ENCODE measurements around the gene PPIB.

The PPIB gene

DNA sequence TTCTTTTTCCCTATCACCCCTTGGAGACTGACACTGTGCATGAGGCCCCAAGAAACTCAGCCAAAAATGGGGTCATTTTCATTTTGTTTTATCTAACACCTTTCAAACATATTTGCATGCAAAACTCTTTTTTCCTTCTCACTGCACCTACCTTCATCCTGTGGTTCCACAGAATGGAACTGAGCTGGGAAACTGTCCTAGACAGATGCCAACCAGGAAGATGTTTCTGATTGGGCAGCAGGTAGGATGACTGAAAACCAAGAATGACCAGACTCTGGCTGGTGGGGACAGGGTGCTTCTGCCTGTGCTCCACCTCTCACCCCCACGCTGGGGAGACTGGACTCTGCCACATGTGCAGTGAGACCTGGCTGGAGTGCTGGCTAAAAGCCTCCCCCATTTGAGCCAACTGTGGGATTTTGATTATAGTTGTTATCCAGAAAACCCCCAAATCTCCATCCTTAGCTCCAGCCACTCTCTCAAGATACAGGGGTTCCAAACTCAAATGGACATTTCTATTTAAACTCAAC lies 5.2 kb downstream of the PPIB start:
- DNase-seq, result no peak

DNA sequence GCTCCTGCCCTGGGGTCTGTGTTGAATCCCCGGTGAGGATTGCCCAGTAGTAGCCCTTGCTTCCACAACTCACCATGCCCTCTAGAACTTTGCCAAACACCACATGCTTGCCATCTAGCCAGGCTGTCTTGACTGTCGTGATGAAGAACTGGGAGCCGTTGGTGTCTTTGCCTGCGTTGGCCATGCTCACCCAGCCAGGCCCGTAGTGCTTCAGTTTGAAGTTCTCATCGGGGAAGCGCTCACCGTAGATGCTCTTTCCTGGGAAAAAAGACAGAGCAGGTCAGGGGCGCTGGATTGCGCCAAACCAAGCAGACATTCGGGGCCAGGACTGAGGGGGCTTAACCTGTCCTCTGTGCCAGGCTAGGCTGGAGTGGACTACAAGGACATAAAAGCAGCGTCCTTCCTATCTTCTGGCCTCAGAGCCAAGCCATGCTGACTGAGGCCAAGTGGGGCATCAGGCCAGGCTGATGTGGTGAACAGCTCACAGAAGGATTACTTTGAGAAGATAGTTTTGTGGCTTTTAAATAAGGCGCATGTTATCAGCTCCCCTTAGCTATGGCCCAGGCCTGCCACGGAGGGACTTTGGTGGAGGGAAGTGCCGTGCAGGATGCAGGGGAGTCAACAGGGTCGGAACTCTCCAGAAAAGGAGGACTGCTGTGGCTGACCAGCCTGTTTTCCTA lies 6.0 kb downstream of the PPIB start:
- no peak for DNase-seq

DNA sequence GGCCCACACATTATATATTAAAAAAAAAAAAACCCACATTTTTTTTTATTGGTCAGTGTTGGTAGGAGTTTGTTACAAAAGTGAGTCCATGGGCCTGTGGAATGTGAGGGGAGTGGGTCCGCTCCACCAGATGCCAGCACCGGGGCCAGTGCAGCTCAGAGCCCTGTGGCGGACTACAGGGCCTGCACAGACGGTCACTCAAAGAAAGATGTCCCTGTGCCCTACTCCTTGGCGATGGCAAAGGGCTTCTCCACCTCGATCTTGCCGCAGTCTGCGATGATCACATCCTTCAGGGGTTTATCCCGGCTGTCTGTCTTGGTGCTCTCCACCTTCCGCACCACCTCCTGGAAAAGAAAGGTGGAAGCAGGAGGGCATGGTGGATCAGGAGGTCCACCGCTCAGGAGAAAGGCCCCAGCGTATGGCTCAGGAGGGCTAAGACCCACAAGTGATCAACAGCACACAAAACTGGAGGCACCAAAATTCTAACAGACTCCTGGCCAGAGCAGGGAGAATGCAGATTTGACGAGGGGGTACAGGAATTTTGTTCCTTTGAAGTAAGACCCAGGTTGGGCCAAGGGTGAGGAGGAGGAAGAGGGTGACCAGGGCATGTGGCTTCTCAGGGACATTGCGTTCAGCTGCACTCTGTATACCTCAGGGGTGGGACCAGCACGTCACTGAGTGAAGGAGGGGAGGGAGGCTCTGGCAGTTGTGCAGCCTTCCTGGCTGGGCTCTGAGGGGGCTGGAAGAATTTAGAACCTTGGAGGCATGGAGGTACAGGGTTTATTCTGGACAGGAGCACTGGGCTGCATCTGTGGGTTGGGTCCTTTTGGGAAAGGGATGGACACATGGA lies 6.8 kb downstream of the PPIB start:
- DNase-seq, result no peak

DNA sequence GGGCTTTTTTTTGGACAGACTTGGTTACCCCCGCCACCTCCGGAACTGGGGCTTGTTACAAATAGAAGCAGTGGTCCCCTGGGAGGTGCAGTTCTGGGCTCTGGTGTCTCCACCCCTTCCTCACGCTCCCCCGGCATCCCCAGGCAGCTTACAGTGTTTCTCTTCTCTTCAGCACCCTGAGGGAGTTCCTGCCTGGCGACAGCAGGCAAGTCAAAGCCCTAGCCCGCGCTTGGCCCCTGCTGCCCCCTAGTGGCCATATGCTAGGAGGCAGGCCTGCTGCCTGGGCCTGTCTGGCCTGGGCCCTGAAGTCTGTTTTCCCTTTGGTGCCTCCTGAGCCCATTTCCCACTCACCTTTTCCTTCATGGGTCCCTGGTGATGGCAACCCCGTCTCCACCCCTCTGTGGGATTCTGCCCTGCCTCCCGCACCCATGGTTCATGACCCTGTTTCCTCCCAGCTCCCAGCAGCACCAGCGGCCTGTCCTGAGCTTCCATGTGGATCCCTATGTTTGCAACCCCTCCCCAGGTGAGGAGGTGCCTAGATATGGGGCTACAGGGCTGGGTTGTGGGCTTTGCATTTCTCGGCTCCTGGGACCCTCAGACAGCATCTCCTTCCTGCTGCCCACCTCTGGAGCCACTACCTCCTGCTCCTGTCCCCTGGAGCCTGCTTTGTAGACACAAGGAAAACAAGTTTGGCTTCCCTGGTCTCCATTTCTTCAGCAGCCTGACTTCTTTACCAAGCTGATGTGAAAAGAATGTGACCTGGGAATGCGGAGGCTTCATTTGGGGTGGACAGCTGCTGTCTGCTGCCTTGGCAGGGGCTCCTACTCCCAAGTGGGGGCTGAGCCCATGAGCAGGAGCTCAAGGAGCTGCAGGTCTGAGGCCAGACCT lies 9.1 kb downstream of the PPIB start:
- DNase-seq, result peak; percentile 95

DNA sequence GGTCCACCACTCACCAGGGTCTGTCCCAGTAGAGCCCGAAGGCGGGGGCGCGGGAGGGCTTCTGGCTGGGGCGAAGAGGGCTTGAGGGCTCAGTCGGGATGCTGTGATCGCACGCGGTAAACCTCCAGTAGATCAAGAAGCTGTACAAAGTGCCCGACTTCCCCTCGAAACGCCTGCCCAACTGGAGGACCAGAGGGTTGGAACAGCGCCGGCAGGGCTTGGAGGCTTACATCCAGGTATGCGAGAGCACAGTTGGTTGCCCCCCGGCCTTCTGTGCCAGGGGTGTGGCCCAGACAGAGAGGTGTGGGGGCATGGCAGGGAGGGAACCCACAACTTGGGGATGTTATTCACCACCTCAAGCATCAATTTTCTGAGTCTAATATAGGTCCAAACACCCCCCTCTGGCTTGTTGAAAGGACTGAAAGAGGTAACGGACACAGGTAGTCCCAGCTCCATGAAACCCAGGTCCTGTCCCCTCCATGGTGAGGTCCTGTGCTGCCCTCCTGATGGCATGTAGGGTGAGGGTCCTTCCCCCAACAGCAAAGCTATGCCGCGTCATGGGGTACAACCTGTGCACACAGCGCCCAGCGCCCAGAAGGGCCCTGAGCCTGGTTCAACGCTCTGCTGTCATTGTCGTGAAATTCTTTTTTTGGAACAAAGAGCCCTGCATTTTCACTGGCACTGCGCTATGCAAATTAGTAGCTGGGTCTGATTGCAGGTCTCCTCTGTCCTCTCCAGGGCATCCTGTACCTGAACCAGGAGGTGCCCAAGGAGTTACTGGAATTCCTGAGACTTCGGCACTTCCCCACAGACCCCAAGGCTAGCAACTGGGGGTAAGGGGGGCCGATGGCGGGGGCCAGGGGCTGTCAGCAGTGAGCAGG lies 10.1 kb downstream of the PPIB start:
- peak; percentile 52 for DNase-seq

DNA sequence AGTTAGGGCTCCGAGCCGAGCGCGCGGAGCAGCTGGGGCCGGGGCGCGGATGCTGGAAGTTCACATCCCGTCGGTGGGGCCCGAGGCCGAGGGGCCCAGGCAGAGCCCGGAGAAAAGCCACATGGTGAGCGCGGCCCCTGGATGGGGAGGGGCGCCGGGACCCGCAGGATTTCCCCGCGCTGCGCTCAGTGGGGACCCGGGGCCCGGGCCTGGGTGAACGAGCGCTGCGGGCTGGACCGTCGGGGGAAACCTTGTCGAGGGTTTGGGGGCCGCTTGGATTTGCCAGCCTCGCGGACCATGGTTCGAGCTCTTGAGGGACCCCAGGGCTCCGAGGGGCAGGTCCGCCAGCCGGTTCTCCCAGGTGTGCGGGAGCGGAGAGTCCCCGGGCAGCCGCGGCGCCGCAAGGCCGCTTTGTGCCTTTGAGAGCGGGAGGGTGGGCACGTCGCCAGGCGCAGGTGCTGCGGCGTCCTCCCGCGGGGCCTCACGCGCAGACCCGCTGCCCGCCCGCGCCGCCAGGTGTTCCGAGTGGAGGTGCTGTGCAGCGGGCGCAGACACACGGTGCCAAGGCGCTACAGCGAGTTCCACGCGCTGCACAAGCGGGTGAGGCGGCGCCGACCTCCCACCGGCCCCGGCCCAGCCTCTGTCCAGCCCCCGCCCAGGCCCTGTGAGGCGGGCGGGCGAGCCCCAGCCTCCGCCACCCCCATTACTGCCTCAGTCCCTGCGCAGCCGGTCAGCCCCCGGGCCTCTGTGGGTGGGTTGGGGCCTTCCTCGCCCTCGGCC lies 10.9 kb downstream of the PPIB start, which contains the start of gene SNX22:
SNX22 (plus strand) TSS at position 5 of the 780 bp plus-strand sequence; CDS start at position 50, 45 bp downstream.
- DNase-seq, result peak; percentile 61

DNA sequence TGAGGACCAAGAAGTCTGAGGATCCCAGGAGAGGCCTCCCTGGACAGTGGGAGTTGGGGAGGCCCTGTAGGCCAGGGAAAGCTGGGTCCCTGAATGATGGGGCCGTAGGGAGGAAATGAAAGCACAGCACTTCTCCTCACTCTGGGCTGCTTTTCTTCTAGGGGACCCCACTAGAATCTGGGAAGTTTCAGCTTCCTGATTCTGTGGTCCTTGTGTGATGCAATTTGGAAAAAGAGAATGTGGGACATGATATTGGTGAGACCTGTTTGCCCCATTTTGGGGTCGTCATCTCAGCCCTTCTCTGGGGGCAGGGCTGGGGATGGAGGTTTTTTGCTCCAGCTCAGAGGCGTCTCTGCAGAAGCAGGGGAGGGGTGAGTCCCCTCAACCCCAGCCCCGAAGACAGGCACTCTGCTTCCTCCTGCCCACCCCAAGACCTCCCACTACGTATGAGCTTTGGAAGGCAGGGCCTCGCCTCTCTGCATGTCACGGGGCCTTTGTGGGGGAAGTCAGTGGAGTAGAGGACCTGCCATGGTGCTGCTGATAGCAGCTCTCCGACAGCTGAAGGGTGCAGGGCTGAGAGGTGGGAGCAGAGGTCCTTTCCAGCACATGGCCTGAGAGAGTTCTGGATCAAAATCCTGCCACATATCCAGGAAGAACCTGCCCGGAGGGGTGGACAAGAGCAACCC lies 12.8 kb downstream of the PPIB start:
- DNase-seq, result no peak

DNA sequence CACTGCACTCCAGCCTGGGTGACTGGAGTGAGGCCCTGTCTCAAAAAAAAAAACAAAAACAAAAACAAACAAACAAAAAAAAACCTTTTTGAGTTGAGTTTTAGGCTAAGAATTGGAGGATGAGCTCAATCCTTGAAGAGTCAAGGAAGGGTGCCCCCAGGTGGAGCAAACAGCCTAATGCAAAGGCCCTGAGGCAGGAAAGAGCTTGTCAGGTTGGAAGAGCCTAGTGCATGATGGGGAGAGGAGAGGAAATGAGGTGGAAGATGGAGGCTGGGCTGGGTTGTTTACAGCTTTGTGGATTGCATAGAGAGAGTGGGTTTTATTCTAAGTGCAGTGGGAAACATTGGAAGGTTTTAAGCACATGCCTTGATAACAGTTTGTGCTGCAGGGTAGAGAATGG lies 13.4 kb downstream of the PPIB start:
- DNase-seq, result peak; percentile 62

DNA sequence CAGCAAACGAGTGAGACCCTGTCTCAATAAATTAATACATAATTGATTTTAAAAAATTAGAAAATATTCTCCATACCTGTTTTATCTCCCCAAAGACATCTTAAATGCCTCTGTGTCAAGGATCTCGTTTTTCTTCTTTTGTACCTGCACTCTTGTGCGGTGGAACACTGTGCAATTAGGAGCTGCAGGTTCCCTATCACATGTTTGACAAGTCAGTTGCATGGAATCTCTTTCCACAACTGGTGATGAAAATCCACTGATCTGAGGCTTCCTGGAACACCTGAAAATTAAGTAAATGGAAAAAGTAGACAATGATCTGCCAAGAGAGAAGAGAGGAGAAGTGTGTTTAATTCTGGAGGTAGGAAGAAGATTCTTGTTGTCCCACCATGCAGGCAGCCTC lies 14.2 kb downstream of the PPIB start:
- DNase-seq, result no peak

DNA sequence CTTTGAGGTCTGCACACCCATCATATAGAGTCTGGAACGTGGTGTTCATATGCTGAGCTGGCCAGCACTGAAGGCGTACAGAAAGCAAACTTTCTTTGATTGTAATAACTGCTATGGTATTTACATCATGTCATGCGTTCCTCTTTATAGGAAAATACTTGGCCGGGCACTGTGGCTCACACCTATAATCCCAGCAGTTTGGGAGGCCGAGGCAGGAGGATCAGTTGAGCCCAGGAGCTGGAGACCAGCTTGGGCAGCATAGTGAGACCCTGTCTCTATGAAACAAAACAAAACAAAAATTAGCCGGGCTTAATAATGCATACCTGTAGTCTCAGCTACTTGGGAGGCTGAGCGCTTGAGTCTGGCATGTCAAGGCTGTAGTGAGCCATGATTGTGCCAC lies 14.7 kb downstream of the PPIB start:
- DNase-seq, result no peak

DNA sequence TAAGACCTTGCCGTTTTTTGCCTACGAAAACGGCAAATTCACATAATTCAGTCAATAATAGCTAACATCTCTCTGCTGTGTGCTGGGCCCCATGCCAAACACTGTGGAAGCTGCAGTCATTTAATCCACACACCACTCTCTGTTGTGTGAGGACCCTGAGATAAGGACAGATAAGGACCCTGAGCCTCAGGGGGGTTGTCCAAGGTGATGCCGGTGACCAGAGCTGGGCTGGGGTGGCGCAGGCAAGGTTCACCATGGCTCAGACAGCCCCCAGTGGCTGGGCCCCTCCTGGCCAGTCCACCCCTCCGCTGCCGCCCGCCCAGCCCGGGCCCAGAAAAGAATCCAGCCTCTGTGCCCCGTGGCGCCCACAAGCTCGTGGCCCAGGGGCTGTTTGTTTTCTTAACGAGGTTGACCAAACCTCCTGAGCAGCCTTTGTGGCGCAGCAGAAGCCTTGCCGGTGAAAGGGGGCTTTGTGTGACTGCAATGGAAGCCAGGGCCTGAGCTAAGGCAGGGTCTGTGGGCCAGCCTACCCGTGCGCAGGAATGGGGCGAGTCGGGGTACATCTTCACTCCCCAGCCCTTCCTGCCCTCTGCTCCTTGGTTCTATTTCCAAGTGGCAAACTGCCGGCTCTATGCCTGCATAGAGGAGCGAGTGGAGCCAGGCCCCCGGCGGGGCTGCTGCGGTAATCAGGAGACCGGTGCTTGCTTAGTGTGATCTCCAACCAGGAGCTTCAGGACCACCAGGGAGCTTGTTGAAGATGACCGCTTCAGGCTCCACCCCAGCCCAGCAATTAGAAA lies 15.7 kb downstream of the PPIB start:
- DNase-seq, result no peak

DNA sequence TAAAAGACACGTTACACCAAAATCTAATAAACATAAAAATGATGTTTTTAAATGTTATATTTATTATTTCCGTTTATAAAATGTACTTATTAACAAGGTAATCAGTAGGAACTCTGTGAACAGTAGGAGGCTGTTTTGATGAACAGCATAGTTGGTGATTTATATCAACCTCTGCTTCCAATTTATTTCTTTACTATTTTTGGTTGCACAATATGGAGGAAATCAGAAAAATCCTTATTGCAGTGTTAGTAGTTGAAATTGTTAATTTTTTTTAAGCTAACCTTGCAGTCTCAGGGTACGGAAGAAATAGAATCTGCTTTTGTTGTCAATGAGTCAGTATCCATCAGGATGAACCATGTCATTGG lies 16.3 kb downstream of the PPIB start:
- DNase-seq, result no peak

DNA sequence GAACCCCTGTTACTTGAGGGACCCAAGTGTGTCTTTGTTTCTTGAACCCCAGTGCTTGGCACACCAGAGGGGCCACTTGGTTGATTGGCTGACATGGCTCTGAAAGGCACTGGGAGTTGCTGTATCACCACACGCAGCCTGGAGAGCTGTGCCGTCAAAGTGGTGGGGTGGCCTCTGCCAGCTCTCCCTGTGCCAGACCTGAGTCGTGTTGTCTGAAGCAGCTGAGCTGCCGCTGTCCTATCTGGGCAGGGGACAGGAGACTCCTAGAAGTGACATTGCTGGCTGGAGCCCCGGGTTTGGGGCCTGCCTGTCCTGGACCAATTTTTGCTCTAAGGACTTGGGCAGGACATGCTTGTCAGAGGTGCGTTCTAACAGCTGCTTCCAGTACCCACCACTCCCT lies 16.8 kb downstream of the PPIB start:
- no peak for DNase-seq

DNA sequence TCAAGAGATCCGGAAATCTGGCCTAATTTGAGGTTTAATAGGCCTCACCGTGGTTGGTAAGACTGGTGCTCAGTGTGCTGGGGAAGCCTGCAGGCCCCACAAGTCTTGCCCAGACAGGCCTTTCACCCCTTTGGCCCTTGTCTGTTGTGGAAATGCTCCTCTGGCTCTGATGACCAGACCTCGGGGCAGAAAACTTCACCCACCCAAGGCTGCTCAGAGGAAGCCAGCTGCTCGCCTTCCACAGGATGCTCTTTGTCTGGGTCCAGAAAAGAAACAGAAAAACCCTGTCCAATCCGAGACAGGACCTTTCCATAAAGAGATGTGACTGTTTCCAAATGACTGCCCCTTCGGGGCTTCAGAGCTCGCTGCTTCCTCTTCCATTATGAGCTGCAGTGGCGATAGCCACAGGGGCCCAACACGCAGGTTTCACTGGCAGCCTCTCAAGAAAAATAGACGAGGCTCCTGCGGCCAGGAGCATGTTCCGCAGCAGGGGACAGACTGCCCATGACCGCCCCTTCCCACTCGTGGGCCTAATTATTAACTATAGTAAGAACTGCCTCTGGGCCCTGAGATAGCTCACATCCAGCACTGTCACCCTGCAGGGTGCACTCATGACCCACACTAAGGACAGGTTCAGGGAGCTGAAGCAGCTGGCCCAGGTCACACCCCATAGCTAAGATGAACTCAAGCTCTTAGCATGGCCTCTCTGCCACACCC lies 18.1 kb downstream of the PPIB start:
- DNase-seq, result no peak

DNA sequence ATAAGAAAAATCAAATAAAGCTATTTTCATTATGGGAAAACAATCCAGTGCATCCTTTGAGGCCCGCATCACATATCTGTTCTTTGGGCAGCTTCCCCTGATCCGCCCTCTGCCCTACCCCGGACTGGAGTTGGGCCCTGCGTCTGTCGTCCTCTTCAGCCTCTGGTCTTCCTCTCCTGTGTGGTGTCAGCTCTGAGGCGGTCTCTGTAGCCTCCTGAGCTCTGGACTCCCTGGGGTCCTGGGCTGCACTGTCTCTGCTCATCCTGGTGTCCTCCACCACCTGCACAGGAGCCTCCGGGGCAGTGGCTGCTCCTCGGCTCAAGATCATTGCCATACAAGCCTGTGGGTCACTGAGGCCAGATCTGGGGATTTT lies 18.6 kb downstream of the PPIB start:
- no peak for DNase-seq

DNA sequence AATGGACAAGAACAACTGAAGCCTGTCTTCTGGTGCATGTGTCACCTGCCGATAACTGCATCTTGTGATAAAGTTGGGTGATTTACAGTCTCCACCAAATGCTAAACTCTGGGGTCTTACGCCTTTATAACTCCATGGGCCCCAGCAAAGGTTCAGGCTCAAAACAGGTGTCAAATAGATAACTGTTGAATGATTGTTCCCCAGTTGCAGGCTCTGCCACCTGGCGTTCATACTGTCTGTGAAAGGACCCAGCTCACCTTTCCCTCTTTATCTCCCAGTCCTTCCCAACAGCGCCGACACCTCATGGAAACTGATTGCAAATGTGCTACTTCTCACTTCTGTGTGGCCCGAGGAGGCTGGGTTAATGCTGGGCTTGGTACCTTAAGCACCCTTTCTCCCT lies 19.5 kb downstream of the PPIB start:
- DNase-seq, result no peak

DNA sequence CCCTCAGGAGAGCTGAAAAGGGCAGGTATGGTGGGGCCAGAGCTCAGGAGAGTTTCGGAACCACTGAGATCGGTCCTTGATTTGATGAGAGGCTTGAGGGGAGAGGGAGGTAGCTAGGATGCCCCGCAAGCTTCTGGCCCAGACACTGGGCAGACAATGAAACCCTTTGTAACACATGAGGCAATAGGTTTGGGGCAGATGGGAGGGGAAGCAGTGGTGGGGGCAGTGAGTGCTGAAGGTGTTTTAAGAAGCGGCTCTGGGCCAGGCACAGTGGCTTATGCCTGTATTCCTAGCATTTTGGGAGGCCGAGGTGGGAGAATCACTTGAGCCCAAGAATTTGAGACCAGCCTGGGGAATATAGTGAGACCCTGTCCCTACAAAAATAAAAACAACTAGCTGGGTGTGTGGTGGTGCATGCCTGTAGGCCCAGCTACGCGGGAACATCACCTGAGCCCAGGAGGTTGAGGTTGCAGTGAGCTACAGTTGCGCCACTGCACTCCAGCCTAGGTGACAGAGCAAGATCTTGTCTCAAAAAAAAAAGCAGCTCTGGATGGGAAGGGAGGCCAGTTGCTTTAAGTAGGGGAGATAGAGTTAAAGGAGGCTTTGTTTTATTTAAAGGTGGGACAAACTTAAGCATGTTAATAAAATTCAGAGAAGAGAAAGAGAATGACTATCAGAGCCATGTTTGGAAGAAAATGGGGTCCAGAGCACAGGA lies 20.9 kb downstream of the PPIB start:
- no peak for DNase-seq

DNA sequence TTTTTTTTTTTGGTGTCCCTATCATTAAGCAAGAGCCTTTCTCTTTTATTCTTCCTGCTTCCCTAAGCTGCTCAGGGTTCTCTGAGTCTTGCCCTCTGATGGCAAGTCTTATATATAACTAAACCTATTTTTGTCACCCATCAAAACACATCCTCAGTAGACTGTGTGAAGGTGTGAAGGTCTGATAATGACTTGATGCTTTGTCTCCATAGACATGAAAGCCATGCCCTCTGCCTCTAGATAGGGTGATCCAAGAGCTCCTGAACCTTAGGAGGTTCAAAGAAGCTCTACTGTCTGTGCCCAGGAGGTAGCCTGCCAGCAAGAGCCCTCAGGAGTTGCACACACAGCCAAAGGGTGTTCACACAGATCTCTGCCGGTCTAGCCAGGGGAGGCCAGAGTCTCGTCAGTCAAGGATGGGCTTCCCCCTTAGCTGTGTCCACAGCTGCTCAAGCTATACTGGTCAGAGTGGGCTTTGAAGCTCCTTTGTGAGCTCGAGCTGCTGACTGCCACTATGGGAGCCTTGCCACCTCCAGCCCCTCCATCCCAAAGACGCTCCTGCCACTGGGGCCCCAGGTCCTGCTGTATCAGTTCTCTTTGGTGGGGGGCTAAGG lies 24.4 kb downstream of the PPIB start:
- DNase-seq, result no peak
